HG03565 (cell line): ENCODE data around the gene SEMA5A.

ENCODE experiments used
- ATAC-seq: cut with Tn5 transposase; IDR thresholded peaks from one replicate; pipeline ENCODE4 v1.9.1; 2021; ENCODE audit warnings: mild to moderate bottlenecking, moderate library complexity; ENCODE audit not compliant: unreplicated experiment

Gene SEMA5A

GRCh38 chr5:9545992-9546851, at the start of gene SEMA5A:
Gene SEMA5A, minus strand, starts transcription at chr5:9546075. Its CDS starts 166,129 bp downstream, at chr5:9379946.
- ATAC-seq, result no peak

DNA sequence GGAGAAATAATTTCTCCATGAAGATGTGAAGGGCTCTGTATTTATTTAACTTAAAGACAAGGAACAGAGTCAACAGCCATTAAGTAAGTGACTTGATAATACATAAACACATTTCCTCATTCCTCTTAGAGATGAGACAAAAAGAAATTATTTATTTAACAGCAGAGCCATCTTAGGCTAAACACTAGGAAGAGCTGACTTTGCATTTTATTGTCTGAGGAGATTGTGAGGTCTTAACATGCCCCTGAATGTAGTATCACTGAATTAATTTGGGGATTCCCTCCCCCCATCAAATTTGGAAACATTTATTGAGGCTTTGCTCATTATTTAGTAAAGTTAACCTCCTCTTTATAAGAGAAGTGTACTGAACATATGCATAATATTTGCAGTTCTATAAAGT, 49.0 kb upstream of the SEMA5A start:
- no peak for ATAC-seq

DNA sequence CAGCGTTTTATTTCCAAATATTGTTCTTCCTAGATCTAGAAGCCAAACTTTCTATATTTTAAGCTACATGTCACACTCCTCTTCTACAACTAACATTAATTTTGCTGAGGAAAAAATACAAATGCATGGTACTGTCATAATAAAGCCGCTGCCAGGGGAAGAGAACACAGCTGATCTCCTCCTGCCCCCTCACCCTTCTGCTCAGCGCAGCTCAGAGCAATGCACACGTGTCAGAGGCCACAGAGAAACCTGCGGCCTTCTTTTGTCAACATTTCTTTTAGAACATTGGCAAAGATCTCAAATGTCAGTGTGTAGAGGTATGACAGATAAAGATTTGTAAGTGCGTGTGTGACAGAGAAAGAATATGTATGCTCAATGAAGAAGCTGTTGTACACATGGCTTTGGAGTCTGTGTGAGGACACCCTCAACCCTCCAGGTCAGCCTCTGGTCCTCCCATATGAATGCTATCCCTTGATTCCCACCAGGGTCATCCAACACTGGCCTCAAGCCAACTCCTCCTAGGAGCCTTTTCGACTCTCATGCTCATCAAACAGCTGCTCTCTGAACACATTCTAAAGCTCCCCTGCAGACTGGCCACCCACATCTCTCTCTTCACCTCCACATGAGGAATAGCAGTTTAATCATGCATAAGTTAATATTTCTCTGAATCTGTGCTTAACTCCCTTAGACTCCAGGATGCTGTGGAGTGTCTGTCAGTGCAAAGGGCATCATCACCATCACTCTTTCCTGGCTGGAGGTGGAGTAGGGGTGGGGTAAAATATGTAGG, 43.4 kb upstream of the SEMA5A start:
- ATAC-seq, result no peak

DNA sequence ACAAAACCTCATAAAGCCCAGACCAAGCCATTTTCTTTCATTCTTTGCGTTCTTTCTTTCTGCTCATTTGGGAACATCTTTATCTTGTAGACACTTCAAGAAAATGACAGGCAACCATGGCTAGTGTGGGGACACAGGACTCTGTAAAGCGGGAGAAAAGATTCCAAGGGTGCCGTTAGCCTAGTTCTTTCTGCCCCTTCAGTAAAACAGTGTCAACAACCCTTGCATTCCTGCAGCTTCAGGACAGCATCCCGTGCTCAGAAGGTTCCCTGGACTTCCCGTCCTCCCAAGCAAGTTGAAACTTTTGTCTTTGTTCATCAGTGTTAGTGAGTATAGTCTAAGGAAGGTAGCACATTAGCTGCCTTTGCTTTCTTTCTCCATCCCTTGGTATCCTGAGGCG, 42.4 kb upstream of the SEMA5A start:
- no peak for ATAC-seq

DNA sequence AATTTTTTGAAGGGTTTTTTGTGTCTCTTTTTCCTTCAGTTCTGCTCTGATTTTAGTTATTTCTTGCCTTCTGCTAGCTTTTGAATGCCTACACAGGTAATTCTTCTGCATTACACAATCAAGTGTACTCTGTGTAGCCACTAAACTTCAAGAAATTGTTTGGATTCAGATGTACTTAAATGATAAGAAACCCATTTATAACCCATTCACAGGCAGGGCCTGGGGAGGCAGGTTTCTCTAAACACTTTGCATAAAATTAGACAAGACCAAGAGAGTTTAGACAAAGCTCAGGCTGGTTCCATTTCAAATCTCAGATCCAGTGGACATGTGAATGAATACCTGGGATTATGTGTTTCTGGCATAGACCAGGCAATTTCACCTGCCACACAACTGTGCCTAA, 41.3 kb upstream of the SEMA5A start:
- no peak for ATAC-seq

- no peak for ATAC-seq
These were observed 36.5 kb upstream of the SEMA5A start for GRCh38 chr5:9582406-9582805.

DNA sequence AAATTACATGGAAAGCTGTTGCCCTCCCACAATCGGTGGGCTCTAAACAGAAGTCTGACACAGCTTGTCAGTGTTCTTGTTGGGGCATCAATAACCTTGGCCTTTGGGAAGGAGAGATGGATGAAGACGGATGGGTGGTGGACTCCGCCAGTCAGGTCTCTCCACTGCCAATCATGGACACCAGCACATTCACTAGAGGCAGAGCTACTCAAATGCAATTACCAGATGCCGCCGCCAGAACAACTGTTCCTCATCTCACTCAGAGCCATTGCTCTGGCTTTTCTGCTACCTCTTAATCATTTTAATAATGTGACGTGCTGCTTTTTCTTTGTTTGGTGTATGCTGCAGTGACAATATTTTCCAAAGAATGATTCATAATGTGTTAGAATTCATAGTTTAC, 27.9 kb upstream of the SEMA5A start:
- ATAC-seq, result no peak

- ATAC-seq, result no peak
These were observed 26.4 kb upstream of the SEMA5A start for GRCh38 chr5:9572246-9572645.

DNA sequence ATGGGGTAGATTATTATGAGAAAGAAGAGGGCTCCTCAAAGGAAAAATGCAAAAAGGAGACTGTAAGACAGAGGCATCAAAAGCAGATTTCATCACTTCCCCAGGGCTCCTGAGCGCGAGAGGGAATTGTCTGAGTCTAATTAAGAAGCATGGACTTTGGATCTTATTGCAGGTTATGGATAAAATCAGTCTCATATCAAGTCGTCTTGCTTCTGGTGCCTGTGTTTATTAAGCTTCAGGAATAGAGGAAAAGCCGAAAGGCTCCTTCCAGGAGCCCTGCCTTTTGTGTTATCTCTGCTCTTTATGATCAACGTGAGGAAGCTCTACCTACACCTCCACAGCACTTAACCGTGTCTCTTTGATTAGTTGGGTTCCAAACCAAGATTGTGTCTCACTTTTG, 25.0 kb upstream of the SEMA5A start:
- no peak for ATAC-seq

- no peak for ATAC-seq
These were observed 21.2 kb upstream of the SEMA5A start for GRCh38 chr5:9567039-9567438.

- ATAC-seq, result no peak
These were observed 18.9 kb upstream of the SEMA5A start for GRCh38 chr5:9564752-9565151.

DNA sequence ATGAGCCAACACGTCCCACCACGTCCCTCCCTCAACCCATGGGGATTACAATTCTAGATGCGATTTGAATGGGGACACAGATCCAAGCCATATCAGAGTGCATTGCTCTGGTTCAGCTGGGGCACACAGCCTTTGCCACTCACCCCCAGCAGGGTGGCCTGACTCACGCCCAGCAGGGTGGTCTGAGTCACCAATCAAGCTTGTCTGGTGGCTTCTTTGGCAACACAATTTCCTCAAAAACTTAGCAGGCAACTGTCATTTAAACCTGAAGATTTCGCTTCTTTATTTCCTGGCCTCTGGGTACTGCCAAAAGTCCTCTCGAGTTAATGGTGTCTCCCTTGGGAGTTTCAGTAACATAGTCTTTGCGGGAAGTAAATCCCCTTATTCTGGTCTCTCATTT, 16.3 kb upstream of the SEMA5A start:
- no peak for ATAC-seq

GRCh38 chr5:9559965-9560364, 14.1 kb upstream of the SEMA5A start:
- no peak for ATAC-seq

- ATAC-seq, result no peak
These were observed 12.6 kb upstream of the SEMA5A start for GRCh38 chr5:9558319-9558965.

DNA sequence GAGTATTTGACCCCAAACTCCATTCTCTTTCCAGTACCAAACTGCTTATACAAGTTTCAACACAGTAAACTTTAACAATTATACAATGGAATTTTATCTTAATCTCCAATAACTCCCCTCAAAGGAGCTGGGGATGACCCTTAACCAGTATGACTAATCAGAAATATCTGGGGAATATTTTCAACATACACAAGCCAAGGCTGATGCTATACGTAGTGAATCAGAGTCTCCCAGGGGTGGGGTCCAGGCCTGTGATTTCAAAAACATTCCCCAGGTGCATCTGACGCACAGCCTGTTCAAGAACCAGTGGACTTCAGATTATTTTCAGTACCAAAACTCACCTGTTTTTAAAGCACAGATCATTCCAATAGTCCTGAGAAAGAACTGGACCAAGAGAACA, 11.8 kb upstream of the SEMA5A start:
- ATAC-seq, result no peak

GRCh38 chr5:9555961-9556360, 10.1 kb upstream of the SEMA5A start:
- ATAC-seq, result no peak

DNA sequence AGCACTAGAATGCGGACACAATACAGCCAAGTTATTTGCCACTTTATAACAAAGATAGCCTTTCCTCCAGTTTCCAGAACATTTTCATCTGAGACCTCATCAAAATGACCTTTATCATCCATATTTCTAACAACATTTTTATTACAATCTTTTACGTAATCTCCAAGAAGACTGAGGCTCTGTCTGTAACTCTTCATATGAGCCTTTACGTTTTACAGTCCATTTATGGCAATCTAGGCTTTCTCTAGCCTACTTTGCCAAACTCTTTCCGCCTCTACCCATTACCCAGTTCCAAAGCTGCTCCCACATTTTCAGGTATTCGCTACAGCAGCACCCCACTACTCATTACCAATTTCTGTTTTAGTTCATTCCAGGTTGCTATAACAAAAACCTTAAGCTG, 8.2 kb upstream of the SEMA5A start:
- ATAC-seq, result no peak

GRCh38 chr5:9553561-9553960, 7.7 kb upstream of the SEMA5A start:
- no peak for ATAC-seq

DNA sequence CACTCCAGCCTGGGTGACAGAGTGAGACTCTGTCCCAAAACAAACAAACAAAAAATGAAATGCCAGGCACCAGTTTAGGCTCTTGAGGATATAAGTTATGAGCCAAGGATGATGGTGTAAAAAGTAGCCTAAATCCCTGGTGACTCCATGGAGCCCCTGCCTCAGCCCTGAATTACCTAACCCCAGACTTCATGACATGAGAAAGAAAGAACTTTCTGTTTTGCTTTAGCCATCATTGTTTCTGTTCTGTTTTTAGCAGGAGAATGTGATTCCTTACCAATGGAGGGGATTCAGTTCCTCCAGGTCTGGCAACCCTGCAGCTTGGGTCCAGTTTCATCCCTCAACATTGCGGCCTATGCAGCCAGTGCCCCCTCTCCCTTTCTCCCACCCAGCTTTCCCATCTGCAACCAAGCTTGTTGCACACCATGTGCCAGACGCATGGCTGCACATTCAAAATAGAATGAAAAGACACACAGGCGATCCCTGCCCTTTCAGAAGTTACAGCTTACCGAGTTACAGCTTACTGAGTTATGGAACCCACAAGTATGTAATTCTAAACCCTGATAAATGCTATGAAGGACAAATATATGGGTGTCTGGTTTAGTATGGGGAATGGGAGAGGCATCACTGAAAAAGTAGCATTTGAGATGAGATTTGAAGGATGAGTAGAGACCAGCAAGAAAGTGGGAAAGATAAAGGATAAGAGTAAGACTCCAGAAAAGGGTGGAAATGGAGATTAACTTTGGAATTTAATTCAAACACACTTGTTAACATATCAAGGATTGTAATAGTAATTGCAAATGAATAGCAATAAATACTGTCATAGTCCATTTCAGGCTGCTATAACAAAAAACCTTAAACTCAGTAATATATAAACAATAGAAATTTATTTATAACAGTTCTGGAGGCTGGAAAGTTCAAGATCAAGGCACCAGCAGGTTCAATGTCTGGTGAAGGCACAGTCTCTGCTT, 6.0 kb upstream of the SEMA5A start:
- ATAC-seq, result no peak

- ATAC-seq, result no peak
These were observed 4.1 kb upstream of the SEMA5A start for GRCh38 chr5:9549941-9550340.
